ENCODE measurements around the gene LMAN2L. TPM values are rescaled to one million over a fixed set of nuclear protein-coding genes. Genes with fewer than 3 reads are reported as not detected.

The LMAN2L gene
- total RNA-seq, 1 donor from 2014 or later, result 27.9 TPM

DNA sequence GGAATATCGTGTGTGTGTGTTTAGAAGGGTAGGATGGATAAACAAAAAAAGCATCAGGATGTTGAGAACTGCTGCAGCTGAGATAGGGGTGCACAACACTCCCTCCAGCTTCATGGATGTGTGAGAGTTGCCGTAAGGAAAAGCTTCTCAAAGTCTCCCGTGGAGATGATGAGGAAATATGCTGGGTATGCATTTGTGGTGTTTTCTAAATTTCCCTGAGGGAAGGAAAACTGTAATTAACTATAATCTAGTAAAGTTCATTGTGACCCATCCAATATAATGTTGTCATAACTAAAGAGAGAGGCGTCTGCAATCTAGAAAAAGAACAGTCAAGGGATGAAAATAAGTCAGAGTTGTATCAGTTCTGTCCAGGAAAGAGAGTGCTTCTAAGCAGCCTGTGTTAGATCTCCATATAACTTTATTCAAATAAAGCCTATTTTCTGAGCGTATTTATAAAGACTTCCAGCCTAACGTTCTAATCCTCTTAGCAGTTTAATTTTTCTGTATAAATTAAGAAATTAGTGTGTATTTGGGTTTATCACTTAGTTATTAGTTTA, 7.3 kb upstream of the LMAN2L start:
- no peaks in the 10 kb centered on the region for H3K36me3 ChIP-seq
- no peaks in the 10 kb centered on the region for H3K4me1 ChIP-seq
- TF ChIP-seq, protein P1, sequence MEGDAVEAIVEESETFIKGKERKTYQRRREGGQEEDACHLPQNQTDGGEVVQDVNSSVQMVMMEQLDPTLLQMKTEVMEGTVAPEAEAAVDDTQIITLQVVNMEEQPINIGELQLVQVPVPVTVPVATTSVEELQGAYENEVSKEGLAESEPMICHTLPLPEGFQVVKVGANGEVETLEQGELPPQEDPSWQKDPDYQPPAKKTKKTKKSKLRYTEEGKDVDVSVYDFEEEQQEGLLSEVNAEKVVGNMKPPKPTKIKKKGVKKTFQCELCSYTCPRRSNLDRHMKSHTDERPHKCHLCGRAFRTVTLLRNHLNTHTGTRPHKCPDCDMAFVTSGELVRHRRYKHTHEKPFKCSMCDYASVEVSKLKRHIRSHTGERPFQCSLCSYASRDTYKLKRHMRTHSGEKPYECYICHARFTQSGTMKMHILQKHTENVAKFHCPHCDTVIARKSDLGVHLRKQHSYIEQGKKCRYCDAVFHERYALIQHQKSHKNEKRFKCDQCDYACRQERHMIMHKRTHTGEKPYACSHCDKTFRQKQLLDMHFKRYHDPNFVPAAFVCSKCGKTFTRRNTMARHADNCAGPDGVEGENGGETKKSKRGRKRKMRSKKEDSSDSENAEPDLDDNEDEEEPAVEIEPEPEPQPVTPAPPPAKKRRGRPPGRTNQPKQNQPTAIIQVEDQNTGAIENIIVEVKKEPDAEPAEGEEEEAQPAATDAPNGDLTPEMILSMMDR (IDR thresholded peaks at IDR 0.05; ENCODE audit: borderline replicate concordance), result no peak
- no peaks in the 10 kb centered on the region for H3K9me3 ChIP-seq (replicated peaks)
- no peaks in the 10 kb centered on the region for H3K27me3 ChIP-seq (ENCODE audit: low read depth)
- no peak for DNase-seq
- no peak overlapping the region for H3K4me3 ChIP-seq
- intact Hi-C loops (cut with micrococcal nuclease), result no loop called here
- H3K27ac ChIP-seq (replicated peaks), result peak overlapping the region; percentile 48

DNA sequence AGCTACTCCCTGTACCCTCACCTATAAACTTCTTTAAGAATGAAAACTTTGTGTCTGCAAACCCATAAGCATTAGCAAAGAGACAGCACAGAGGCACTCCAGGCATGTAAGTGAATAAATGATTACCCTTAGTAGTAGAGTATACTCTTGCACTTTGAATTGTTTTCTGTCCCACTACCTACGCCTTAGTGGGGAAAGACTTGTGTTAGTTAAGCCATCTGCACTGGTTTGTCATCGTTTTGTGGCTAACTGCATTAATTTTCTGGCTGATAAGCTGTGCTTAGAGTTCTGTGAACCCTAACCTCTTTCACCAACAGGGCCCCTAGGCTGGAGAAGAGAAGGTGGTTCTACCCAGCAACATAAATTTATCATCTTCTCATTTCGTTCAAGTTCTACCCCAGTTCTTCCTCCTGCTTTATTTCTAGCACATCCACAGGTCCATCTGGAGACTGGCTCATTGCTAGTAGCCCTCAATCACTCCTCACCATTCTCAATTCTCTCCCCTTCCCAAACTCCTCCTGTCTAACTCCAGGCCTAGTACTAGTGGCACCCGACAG, 710 bp downstream of the LMAN2L start:
- peaks cover 15% of the 10 kb centered on the region for H3K36me3 ChIP-seq
- no peaks in the 10 kb centered on the region for H3K9me3 ChIP-seq (replicated peaks)
- no peaks in the 10 kb centered on the region for H3K27me3 ChIP-seq (ENCODE audit: low read depth)
- intact Hi-C loops (cut with micrococcal nuclease), result no loop called here
- H3K4me3 ChIP-seq, result peak overlapping the region; percentile 76
- no peak for DNase-seq
- H3K27ac ChIP-seq (replicated peaks), result peak overlapping the region; percentile 70
- H3K4me1 ChIP-seq, result peaks cover 62% of the 10 kb centered on the region
- TF ChIP-seq, protein P1 (IDR thresholded peaks at IDR 0.05; ENCODE audit: borderline replicate concordance), result no peak

DNA sequence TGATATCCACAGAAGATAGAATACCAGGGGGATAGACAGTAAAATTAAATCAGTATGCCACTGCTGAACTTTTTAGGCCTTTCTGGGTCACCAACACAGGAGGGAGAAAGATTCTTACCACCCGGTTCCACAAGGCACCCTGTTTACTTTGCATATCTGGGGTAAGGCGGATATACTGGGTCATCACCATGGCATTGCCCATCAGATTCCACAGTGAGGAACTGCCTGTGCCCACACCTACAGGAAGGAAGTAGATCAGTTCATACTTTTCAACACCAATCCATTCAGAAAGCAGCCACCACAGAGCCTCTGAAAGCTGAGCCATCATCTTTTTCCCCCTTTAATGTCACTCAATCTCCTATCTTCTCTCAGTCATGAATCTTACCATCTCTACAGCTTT, 2.0 kb downstream of the LMAN2L start:
- H3K27me3 ChIP-seq (ENCODE audit: low read depth), result no peaks in the 10 kb centered on the region
- no peak overlapping the region for H3K27ac ChIP-seq (replicated peaks)
- TF ChIP-seq, protein P1 (IDR thresholded peaks at IDR 0.05; ENCODE audit: borderline replicate concordance), result no peak
- DNase-seq, result no peak
- peaks cover 72% of the 10 kb centered on the region for H3K4me1 ChIP-seq
- H3K4me3 ChIP-seq, result no peak overlapping the region
- no peaks in the 10 kb centered on the region for H3K9me3 ChIP-seq (replicated peaks)
- intact Hi-C loops (cut with micrococcal nuclease), result no loop called here
- peaks cover 29% of the 10 kb centered on the region for H3K36me3 ChIP-seq

DNA sequence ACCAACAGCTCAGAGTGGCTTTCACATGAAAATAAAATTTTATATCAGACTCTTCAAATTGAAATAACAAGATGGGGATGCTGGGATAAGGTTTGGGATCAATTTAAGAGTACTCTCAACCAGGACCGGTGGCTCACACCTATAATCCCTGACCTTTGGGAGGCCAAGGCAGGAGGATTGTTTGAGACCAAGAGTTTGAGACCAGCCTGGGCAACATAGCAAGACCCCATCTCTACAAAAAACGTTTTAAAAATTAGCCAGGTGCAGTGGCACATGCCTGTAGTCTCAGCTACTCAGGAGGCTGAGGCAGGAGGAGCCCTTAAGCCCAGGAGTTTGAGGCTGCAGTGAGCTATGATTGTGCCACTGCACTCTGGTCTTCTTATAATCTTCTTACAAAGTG, 2.6 kb downstream of the LMAN2L start:
- TF ChIP-seq, protein P1 (IDR thresholded peaks at IDR 0.05; ENCODE audit: borderline replicate concordance), result no peak
- intact Hi-C loops (cut with micrococcal nuclease), result no loop called here
- DNase-seq, result no peak
- H3K4me1 ChIP-seq, result peaks cover 72% of the 10 kb centered on the region
- H3K36me3 ChIP-seq, result peaks cover 34% of the 10 kb centered on the region
- H3K9me3 ChIP-seq (replicated peaks), result no peaks in the 10 kb centered on the region
- no peak overlapping the region for H3K4me3 ChIP-seq
- no peak overlapping the region for H3K27ac ChIP-seq (replicated peaks)
- H3K27me3 ChIP-seq (ENCODE audit: low read depth), result no peaks in the 10 kb centered on the region

DNA sequence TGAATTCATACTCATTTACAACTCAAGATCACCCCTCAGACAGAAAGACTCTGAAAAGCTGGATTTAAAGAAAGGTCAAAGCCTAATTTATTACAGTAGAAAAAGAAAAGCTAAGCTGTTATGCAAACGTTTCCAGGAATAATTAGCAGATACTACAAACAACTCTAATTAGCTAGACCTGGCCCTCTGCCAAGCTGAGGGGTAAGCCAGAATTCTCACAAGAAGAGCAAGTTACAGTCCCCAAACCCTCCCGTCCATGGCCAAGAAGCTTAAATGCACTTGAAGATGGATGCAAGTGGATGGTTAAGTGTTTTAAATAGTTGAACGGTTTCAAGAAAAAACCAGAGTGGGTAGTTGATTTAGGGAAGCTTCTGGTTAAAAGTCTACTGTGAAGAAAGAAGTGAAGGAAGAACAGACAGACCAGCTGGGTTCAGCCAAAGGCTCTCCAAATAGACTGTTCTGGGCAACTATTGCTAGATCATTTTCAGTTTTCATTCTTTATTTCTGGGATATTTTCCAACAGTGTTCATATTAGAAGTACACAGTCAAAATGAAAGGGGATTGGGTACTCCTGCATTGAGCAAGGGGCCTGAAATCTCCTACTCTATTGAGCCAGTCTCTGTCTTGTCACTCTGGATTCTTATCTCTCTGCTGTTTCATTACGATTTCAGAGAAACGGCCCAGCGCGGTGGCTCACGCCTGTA, 4.8 kb downstream of the LMAN2L start:
- H3K4me1 ChIP-seq, result peaks cover 65% of the 10 kb centered on the region
- intact Hi-C loops (cut with micrococcal nuclease), result no loop called here
- TF ChIP-seq, protein P1 (IDR thresholded peaks at IDR 0.05; ENCODE audit: borderline replicate concordance), result no peak
- H3K27me3 ChIP-seq (ENCODE audit: low read depth), result no peaks in the 10 kb centered on the region
- DNase-seq, result no peak
- H3K9me3 ChIP-seq (replicated peaks), result no peaks in the 10 kb centered on the region
- H3K27ac ChIP-seq (replicated peaks), result peak overlapping the region; percentile 3
- peaks cover 57% of the 10 kb centered on the region for H3K36me3 ChIP-seq
- H3K4me3 ChIP-seq, result no peak overlapping the region

Measured in left ventricle myocardium inferior (tissue), 1 donor.